HEK293 (cell line): ENCODE measurements around the gene KIAA0753.

Experiments used
- ZBTB7A ChIP-seq: fragments of 450-650 bp; formaldehyde crosslinking; IDR thresholded peaks from 2 replicates; pipeline ENCODE4 v1.5.1; 2016; ENCODE audit warnings: low read depth, missing biosample characterization, missing genetic modification characterization
- ZNF16 ChIP-seq: fragments of 450-650 bp; formaldehyde crosslinking; IDR thresholded peaks from 2 replicates; pipeline ENCODE4 v1.5.1; 2016; ENCODE audit warnings: low read depth, missing biosample characterization, missing genetic modification characterization
- ZNF274 ChIP-seq, 2 experiments: fragments of 200-500 bp in 1 of 2; fragments of 450-650 bp in 1 of 2; sonication (Bioruptor generic) in 1 of 2; formaldehyde crosslinking in 1 of 2; IDR thresholded peaks; 2 replicates each; pipeline versions ENCODE4 v1.5.1 to v1.6.1; 2014 to 2016; ENCODE audit warnings: borderline replicate concordance in 1 of 2, inconsistent platforms in 1 of 2, low read length in 1 of 2, missing biosample characterization in 1 of 2, missing genetic modification characterization in 1 of 2
- ZNF707 ChIP-seq: fragments of 450-650 bp; formaldehyde crosslinking; IDR thresholded peaks from 2 replicates; pipeline ENCODE4 v1.5.1; 2016; ENCODE audit warnings: missing biosample characterization, missing genetic modification characterization
- ZNF777 ChIP-seq: fragments of 450-650 bp; formaldehyde crosslinking; IDR thresholded peaks from 2 replicates; pipeline ENCODE4 v1.5.1; 2017; ENCODE audit warnings: missing biosample characterization, missing genetic modification characterization, borderline replicate concordance
- TF ChIP-seq, protein P1 (sequence below): fragments of 450-650 bp; formaldehyde crosslinking; IDR thresholded peaks from 2 replicates; pipeline ENCODE4 v1.5.1; 2017; ENCODE audit warnings: missing biosample characterization, missing genetic modification characterization
- TF ChIP-seq, protein P2 (sequence below): fragments of 450-650 bp; formaldehyde crosslinking; IDR thresholded peaks from 2 replicates; pipeline ENCODE4 v1.5.1; 2016; ENCODE audit warnings: missing biosample characterization, missing genetic modification characterization

DNA sequence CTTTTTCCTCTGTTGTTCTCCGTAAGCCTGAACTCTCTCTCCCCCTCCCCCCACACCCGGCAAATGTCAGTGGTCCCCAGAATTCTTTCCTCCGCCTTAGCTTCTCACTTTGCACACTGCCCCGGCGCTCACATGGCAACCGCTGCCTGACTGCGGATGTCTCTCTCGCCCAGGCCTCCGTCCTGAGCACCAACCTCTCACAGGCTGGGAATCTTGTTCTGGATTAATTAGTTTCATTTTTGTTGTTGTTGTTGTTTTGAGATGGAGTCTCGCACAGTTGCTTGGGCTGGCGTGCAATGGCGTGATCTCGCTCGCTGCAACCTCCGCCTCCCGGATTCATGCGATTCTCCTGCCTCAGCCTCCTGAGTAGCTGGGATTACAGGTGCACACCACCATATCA lies 27.7 kb upstream of the KIAA0753 start:
- TF ChIP-seq ZNF16 (tag by site-specific recombination) (no peak), ZNF707 (tag by site-specific recombination) (no peak), ZNF274 (IDR thresholded peaks at IDR 0.05; ENCODE audit: low read length) (no peak), ZNF274 (tag by site-specific recombination; IDR thresholded peaks at IDR 0.05; ENCODE audit: borderline replicate concordance) (no peak), ZNF777 (tag by site-specific recombination) (no peak), ZBTB7A (no peak)
- TF ChIP-seq, protein P1, sequence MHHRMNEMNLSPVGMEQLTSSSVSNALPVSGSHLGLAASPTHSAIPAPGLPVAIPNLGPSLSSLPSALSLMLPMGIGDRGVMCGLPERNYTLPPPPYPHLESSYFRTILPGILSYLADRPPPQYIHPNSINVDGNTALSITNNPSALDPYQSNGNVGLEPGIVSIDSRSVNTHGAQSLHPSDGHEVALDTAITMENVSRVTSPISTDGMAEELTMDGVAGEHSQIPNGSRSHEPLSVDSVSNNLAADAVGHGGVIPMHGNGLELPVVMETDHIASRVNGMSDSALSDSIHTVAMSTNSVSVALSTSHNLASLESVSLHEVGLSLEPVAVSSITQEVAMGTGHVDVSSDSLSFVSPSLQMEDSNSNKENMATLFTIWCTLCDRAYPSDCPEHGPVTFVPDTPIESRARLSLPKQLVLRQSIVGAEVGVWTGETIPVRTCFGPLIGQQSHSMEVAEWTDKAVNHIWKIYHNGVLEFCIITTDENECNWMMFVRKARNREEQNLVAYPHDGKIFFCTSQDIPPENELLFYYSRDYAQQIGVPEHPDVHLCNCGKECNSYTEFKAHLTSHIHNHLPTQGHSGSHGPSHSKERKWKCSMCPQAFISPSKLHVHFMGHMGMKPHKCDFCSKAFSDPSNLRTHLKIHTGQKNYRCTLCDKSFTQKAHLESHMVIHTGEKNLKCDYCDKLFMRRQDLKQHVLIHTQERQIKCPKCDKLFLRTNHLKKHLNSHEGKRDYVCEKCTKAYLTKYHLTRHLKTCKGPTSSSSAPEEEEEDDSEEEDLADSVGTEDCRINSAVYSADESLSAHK (tag by site-specific recombination), result no peak
- TF ChIP-seq, protein P2, sequence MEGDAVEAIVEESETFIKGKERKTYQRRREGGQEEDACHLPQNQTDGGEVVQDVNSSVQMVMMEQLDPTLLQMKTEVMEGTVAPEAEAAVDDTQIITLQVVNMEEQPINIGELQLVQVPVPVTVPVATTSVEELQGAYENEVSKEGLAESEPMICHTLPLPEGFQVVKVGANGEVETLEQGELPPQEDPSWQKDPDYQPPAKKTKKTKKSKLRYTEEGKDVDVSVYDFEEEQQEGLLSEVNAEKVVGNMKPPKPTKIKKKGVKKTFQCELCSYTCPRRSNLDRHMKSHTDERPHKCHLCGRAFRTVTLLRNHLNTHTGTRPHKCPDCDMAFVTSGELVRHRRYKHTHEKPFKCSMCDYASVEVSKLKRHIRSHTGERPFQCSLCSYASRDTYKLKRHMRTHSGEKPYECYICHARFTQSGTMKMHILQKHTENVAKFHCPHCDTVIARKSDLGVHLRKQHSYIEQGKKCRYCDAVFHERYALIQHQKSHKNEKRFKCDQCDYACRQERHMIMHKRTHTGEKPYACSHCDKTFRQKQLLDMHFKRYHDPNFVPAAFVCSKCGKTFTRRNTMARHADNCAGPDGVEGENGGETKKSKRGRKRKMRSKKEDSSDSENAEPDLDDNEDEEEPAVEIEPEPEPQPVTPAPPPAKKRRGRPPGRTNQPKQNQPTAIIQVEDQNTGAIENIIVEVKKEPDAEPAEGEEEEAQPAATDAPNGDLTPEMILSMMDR (tag by site-specific recombination), result no peak
